K562 (cell line): Measurements from ENCODE around the gene DVL2. TPM values are rescaled to one million over a fixed set of nuclear protein-coding genes. Genes with fewer than 3 reads are reported as not detected.

Source experiments
- ATAC-seq: fragments of 200-7000 bp; cut with Tn5 transposase; 3 replicates; pipeline ENCODE4 v1.9.1; 2020; ENCODE audit warnings: moderate library complexity
- BruUV-seq: library from RNA; stranded (reverse); fragments of 400-500 nt; replicated peaks from 2 replicates; lab custom pipeline; 2021; lab: Mats Ljungman, UMichigan
- CTCF ChIA-PET: fragments of 300-600 bp; formaldehyde crosslinking; extraction: SDS; loops from one replicate; lab custom pipeline; 2021; ENCODE audit warnings: low intra/inter-chr PET ratio; lab: Yijun Ruan, JAX
- POLR2A ChIA-PET: fragments of 300-600, 350-650 bp; sonication (Branson Sonifier 250); formaldehyde crosslinking; extraction: SDS; loops from one replicate; lab custom pipeline; 2021; ENCODE audit warnings: antibody characterized with exemption, inconsistent platforms; lab: Yijun Ruan, JAX
- DNase-seq, 4 experiments: peaks; one replicate each; pipeline versions ENCODE4 v3.0.0 to v3.0.0-alpha.2; 2011 to 2018; ENCODE audit warnings: low spot score in 3 of 4, mixed read lengths in 3 of 4; ENCODE audit errors: extremely low read depth in 1 of 4
- FAIRE-seq: peaks from 2 replicates; lab custom pipeline; 2011; peaks lifted over from hg19 to GRCh38; lab: Jason Lieb, UNC
- H2AFZ ChIP-seq: 2 replicates; pipeline ENCODE4 v1.6.0; 2011; ENCODE audit warnings: low read depth, low read length, control low read depth, inconsistent platforms
- H3K27ac ChIP-seq: fragments of 200-600 bp; 3 replicates; pipeline ENCODE4 v1.8.0; 2011; ENCODE audit warnings: low read depth, mild to moderate bottlenecking, control low read depth, inconsistent platforms, low read length, moderate library complexity, mixed read lengths; ENCODE audit errors: extremely low read depth
- H3K27me3 ChIP-seq, 2 experiments: fragments of 300-600 bp in 1 of 2; 2 replicates in 1 of 2; 3 replicates in 1 of 2; pipeline versions ENCODE4 v1.6.0 to v1.8.0; 2011; ENCODE audit warnings: inconsistent platforms in 2 of 2, low read length in 2 of 2, mild to moderate bottlenecking in 1 of 2, mixed read lengths in 1 of 2, moderate library complexity in 1 of 2; ENCODE audit not compliant: control insufficient read depth in 2 of 2, insufficient read depth in 2 of 2
- H3K36me3 ChIP-seq: fragments of 300-600 bp; 3 replicates; pipeline ENCODE4 v1.8.0; 2011; ENCODE audit warnings: mild to moderate bottlenecking, low read length, inconsistent platforms; ENCODE audit not compliant: control insufficient read depth, insufficient read depth
- H3K4me1 ChIP-seq, 2 experiments: fragments of 200-600 bp in 1 of 2; replicated peaks in 1 of 2; 2 replicates in 1 of 2; 3 replicates in 1 of 2; pipeline versions ENCODE4 v1.5.1 to v1.8.0; 2011; ENCODE audit warnings: inconsistent platforms in 2 of 2, low read length in 2 of 2, mild to moderate bottlenecking in 1 of 2, mixed read lengths in 1 of 2, moderate library complexity in 1 of 2; ENCODE audit not compliant: control insufficient read depth in 2 of 2, insufficient read depth in 2 of 2
- H3K4me2 ChIP-seq: 2 replicates; pipeline ENCODE4 v1.6.1; 2011; ENCODE audit warnings: low read length, control low read depth, inconsistent platforms, mixed read lengths; ENCODE audit not compliant: insufficient read depth
- H3K4me3 ChIP-seq: fragments of 200-600 bp; sonication (generic), shearing (Covaris generic); 2 replicates; pipeline ENCODE4 v1.5.1; 2016; ENCODE audit warnings: control low read depth, inconsistent platforms
- H3K79me2 ChIP-seq: fragments of 200-600 bp; 3 replicates; pipeline ENCODE4 v1.8.0; 2011; ENCODE audit warnings: low read length, inconsistent platforms; ENCODE audit not compliant: control insufficient read depth, insufficient read depth
- H3K9ac ChIP-seq, 2 experiments: 2 replicates each; pipeline versions ENCODE4 v1.6.0 to v1.6.1; 2011; ENCODE audit warnings: low read depth in 2 of 2, low read length in 2 of 2, control low read depth in 1 of 2, inconsistent platforms in 1 of 2, mild to moderate bottlenecking in 1 of 2, mixed read lengths in 1 of 2; ENCODE audit not compliant: insufficient read depth in 1 of 2
- H3K9me1 ChIP-seq: one replicate; pipeline ENCODE4 v1.6.0; 2011; ENCODE audit warnings: inconsistent platforms, mild to moderate bottlenecking, low read length, moderate library complexity; ENCODE audit not compliant: control insufficient read depth, insufficient read depth
- H3K9me3 ChIP-seq: replicated peaks from 2 replicates; pipeline ENCODE4 v1.5.1; 2011; ENCODE audit warnings: low read depth, low read length, inconsistent platforms; ENCODE audit not compliant: control insufficient read depth, insufficient read depth
- H4K20me1 ChIP-seq: replicated peaks from 2 replicates; pipeline ENCODE4 v1.6.1; 2011; ENCODE audit warnings: low read length, inconsistent platforms, mixed read lengths; ENCODE audit not compliant: control insufficient read depth, insufficient read depth
- BRF1 ChIP-seq: IDR thresholded peaks from 3 replicates; pipeline ENCODE4 v1.6.1; 2011; ENCODE audit warnings: borderline replicate concordance, mild to moderate bottlenecking; ENCODE audit not compliant: insufficient read length; ENCODE audit errors: extremely low read depth
- CBFA2T2 ChIP-seq: fragments of 450-650 bp; conservative IDR thresholded peaks from 2 replicates; pipeline ENCODE4 v1.6.1; 2017; ENCODE audit warnings: mild to moderate bottlenecking
- GABPA ChIP-seq: fragments of 200-800 bp; sonication (Bioruptor generic); conservative IDR thresholded peaks from 2 replicates; pipeline ENCODE4 v1.6.1; 2016; ENCODE audit warnings: low read depth, missing genetic modification characterization, missing compliant biosample characterization
- KDM2B ChIP-seq: fragments of 250-450 bp; sonication (Bioruptor Pico); IDR thresholded peaks from 2 replicates; pipeline ENCODE4 v1.8.0; 2021; ENCODE audit warnings: mild to moderate bottlenecking, moderate library complexity
- KLF16 ChIP-seq: IDR thresholded peaks from 2 replicates; pipeline ENCODE4 v1.6.1; 2016; ENCODE audit warnings: antibody characterized with exemption
- NCOA1 ChIP-seq: fragments of 450-650 bp; IDR thresholded peaks from 2 replicates; pipeline ENCODE4 v1.6.1; 2016; ENCODE audit warnings: low read depth
- PHB ChIP-seq: fragments of 250-450 bp; sonication (Bioruptor Pico); IDR thresholded peaks from 2 replicates; pipeline ENCODE4 v1.5.0; 2021
- PTRF ChIP-seq: fragments of 450-650 bp; IDR thresholded peaks from 2 replicates; pipeline ENCODE4 v1.6.1; 2016; ENCODE audit warnings: mild to moderate bottlenecking, missing genetic modification characterization, missing compliant biosample characterization
- RAD51 ChIP-seq: fragments of 450-650 bp; IDR thresholded peaks from 2 replicates; pipeline ENCODE4 v1.7.1; 2016; ENCODE audit warnings: low read depth, mild to moderate bottlenecking, borderline replicate concordance
- ZBTB7A ChIP-seq: IDR thresholded peaks from 2 replicates; pipeline ENCODE4 v1.6.1; 2011; ENCODE audit warnings: low read depth, mild to moderate bottlenecking, low read length, moderate library complexity, borderline replicate concordance; ENCODE audit not compliant: control insufficient read depth
- ZNF507 ChIP-seq: conservative IDR thresholded peaks from 2 replicates; pipeline ENCODE4 v1.6.1; 2017; ENCODE audit warnings: missing genetic modification characterization, missing compliant biosample characterization
- ZNF551 ChIP-seq: fragments of 250-450 bp; sonication (Bioruptor Pico); IDR thresholded peaks from 2 replicates; pipeline ENCODE4 v1.5.0; 2021; ENCODE audit warnings: mild to moderate bottlenecking, moderate library complexity
- WGBS: fragments of 100-300 bp; shearing (Covaris generic); methylation state at CpG from one replicate; pipeline ENCODE4 v1.1.6; 2016; ENCODE audit warnings: low coverage, mixed read lengths; ENCODE audit not compliant: insufficient coverage; ENCODE audit errors: missing lambda C conversion rate; 5-methylcytosine and 5-hydroxymethylcytosine counted together
- in situ Hi-C: fragments of 300-500 bp; cut with MboI; formaldehyde crosslinking; loops from 4 replicates; pipeline ENCODE4 v1.15.0; 2018; ENCODE audit warnings: inconsistent platforms, mixed read lengths
- intact Hi-C: fragments of 100-400 bp; cut with micrococcal nuclease; formaldehyde crosslinking; loops from 2 replicates; pipeline ENCODE4 v1.14.2; 2022
- polyA plus RNA-seq, 8 experiments: library from polyadenylated mRNA; depleted of rRNA in 4 of 8; stranded (reverse) in 5 of 8; unstranded in 3 of 8; fragments of >200 nt; fragmentation: Nextera tagmentation in 2 of 8; fragmentation: Illumina TruSeq in 1 of 8; extraction: Ambion mirVana in 2 of 8; extraction: Trizol in 1 of 8; gene quantifications; 2 replicates each; pipeline versions ENCODE4 v1.2.1 to v1.2.3, GENCODE V29; 2011 to 2014; ENCODE audit warnings: inconsistent platforms in 1 of 8, missing spikeins in 1 of 8
- total RNA-seq, 7 experiments: library from RNA; depleted of rRNA in 6 of 7; stranded (reverse); fragments of >200 nt in 6 of 7; fragmentation: Illumina TruSeq in 2 of 7; extraction: Trizol in 2 of 7; gene quantifications; 2 replicates each; pipeline versions ENCODE4 v1.2.1 to v1.2.3, GENCODE V29; 2011 to 2021; ENCODE audit warnings: low replicate concordance in 1 of 7
- TF ChIP-seq, protein P1 (sequence below): sonication (generic); formaldehyde crosslinking; IDR thresholded peaks from 2 replicates; pipeline ENCODE4 v1.8.0; 2022; ENCODE audit warnings: mild to moderate bottlenecking, missing genetic modification reagents

Gene DVL2
- total and polyA plus RNA-seq, 9 of the 15 experiments (the other 6 are each of a cell fraction or from before 2014, with no cell fraction given) = 1.3 to 49.5 (median 24.3) TPM

DNA sequence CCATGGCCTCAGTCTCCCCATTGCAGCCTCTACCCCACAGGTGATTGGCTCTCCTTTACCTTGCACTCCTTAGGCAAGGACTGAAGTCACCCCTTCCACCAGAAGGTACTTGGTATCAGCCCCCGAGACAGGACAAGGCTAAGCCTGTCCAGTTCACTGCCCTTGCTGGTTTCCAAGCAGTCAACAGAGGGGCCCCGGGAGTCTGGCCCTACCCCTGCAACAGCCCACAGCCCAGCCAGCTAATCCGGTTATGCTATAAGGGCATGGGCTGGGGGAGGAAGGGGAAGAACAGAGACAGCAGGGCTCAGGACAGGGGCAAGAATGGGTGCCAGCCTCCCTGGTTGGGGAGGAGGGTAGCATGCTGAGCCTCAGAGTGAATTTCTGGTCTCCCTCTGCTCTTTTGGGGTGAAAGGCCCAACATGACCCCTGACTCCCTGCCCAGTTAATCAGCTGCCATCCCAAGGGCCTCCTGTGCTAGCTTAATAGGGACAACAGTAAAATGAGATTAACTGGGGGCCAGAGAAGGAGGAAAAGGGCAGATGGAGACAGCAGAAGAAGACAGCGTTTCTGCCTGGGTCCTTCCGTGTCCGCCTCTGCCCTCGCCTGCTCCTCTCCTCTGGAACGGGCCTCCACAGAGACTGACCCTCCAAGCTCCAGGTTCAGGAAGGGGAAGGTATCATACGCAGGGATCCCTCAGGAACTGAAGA, 25.4 kb downstream of the DVL2 start (continued):
- TF ChIP-seq RAD51 = no peak
- no peak for TF ChIP-seq BRF1
- TF ChIP-seq, protein P1, sequence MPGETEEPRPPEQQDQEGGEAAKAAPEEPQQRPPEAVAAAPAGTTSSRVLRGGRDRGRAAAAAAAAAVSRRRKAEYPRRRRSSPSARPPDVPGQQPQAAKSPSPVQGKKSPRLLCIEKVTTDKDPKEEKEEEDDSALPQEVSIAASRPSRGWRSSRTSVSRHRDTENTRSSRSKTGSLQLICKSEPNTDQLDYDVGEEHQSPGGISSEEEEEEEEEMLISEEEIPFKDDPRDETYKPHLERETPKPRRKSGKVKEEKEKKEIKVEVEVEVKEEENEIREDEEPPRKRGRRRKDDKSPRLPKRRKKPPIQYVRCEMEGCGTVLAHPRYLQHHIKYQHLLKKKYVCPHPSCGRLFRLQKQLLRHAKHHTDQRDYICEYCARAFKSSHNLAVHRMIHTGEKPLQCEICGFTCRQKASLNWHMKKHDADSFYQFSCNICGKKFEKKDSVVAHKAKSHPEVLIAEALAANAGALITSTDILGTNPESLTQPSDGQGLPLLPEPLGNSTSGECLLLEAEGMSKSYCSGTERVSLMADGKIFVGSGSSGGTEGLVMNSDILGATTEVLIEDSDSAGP = no peak
- TF ChIP-seq ZNF551 (CRISPR knock-in tag) = no peak

DNA sequence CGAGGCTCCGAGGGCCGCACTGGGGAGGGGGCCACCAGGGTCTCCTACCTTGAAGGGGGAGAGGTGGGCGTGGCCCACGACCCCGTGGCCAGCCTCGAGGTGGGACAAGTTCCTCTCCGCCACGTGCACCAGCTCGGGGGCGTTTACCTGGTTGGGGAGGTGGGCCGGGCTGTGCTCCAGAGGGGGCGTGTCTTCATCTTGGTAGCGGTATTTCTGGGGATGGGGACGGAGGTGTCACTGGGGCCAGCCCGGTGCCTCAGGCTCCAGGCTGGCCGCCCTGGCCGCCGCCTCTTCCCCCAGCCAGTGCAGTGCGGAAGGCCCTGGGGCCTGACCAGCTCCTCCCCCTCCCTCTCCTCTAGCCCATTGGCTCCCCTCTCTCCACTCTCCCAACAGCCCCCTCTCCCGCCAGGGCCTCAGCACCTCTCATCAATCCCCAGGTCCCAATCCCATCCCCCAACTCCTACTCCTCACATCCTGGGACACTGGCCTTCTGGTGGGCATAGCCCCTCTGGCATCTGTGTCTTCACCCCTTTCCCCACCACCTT, 26.2 kb downstream of the DVL2 start:
- H3K79me2 ChIP-seq = peaks cover 7% of the 10 kb centered on the region; the same call in 2 of the 3 replicates
- no peak overlapping the region for H3K4me3 ChIP-seq
- H2AFZ ChIP-seq = no peak overlapping the region
- H3K9me1 ChIP-seq = no peaks in the 10 kb centered on the region
- TF ChIP-seq KDM2B (no peak), KLF16 (no peak), NCOA1 (no peak), ZBTB7A (peak; percentile 28; the same call in 1 of the 2 replicates), CBFA2T2 (no peak), PTRF (no peak), ZNF507 (tag) (no peak), PHB (no peak), GABPA (tag) (no peak)
- intact Hi-C loops = no loop called here
- H4K20me1 ChIP-seq = peaks cover 3% of the 10 kb centered on the region; the same call in 1 of the 2 replicates
- ChIA-PET POLR2A (interaction anchor here (1.0 to 1.1 kb wide), 2 partner anchors 12 to 13 kb away, joined by 3 read pairs; partner anchors contain the start of genes ACADVL and DLG4), CTCF (no interaction called here)
- no peak overlapping the region for H3K27ac ChIP-seq
- in situ Hi-C loops = no loop called here
- H3K9ac ChIP-seq = no peak overlapping the region
- no peak for FAIRE-seq
- H3K36me3 ChIP-seq = peaks cover 8% of the 10 kb centered on the region; the same call in 1 of the 3 replicates
- no peaks in the 10 kb centered on the region for H3K27me3 ChIP-seq
- DNase-seq = no peak
- ATAC-seq = no peak
- no TSS peak for BruUV-seq
- WGBS = 39% methylated on average over 6 of the region's 21 CpGs
- H3K4me2 ChIP-seq = no peak overlapping the region
- H3K4me1 ChIP-seq = peaks cover 7 to 38% of the 10 kb centered on the region in 2 experiments; a peak in 4 of 5 replicates
- no peaks in the 10 kb centered on the region for H3K9me3 ChIP-seq
